HCT116 (cell line): ENCODE results near the gene INF2. TPM values are rescaled to one million over a fixed set of nuclear protein-coding genes. Genes with fewer than 3 reads are reported as not detected.
"Not testable (repeated sequence)": the region's sequence is repeated elsewhere in the genome, so short reads cannot be mapped to it uniquely, and the experiment has no call there.

ENCODE experiments used
- ATAC-seq: fragments of 200-7000 bp; cut with Tn5 transposase; 2 replicates; pipeline ENCODE4 v1.9.1; 2020; ENCODE audit warnings: mild to moderate bottlenecking, moderate library complexity
- BruUV-seq: library from RNA; stranded (reverse); fragments of 400-500 nt; replicated peaks from 2 replicates; lab custom pipeline; 2021; lab: Mats Ljungman, UMichigan
- CTCF ChIA-PET: fragments of 300-600 bp; sonication (Branson Sonifier 250); formaldehyde crosslinking; loops from one replicate; lab custom pipeline; 2021; ENCODE audit warnings: antibody characterized with exemption; lab: Charles Lee
- POLR2A ChIA-PET: fragments of 300-600, 350-600 bp; sonication (Branson Sonifier 250); formaldehyde crosslinking; loops from one replicate; lab custom pipeline; 2021; ENCODE audit warnings: antibody characterized with exemption; lab: Charles Lee
- RAD21 ChIA-PET, 2 experiments: fragments of 300-600 bp; sonication (Branson Sonifier 250); formaldehyde crosslinking; loops; one replicate each; lab custom pipeline; 2023; ENCODE audit warnings: low total read pairs in 2 of 2; ENCODE audit not compliant: uncharacterized antibody in 2 of 2, unreplicated experiment in 2 of 2, low non-redundant PET in 1 of 2; lab: Charles Lee
- DNase-seq: peaks from one replicate; pipeline ENCODE4 v3.0.0-alpha.2; 2010; ENCODE audit warnings: low read depth, low spot score
- H2AFZ ChIP-seq: fragments of 200-600 bp; shearing (Covaris generic), sonication (generic); 2 replicates; pipeline ENCODE4 v1.6.1; 2017; ENCODE audit warnings: low read depth, mixed run types, mixed read lengths, antibody characterized with exemption, low read length; ENCODE audit not compliant: poor library complexity, severe bottlenecking
- H3K27ac ChIP-seq: 2 replicates; pipeline ENCODE4 v1.5.1; 2012; ENCODE audit warnings: low read depth, low read length
- H3K27me3 ChIP-seq: fragments of 200-600 bp; sonication (generic); 2 replicates; pipeline ENCODE4 v1.6.1; 2016; ENCODE audit warnings: mixed run types, low read length, mixed read lengths; ENCODE audit not compliant: insufficient read depth
- H3K36me3 ChIP-seq, 2 experiments: fragments of 200-500 bp in 1 of 2; fragments of 200-600 bp in 1 of 2; sonication (Bioruptor generic) in 1 of 2; sonication (generic) in 1 of 2; 2 replicates each; pipeline versions ENCODE4 v1.5.1 to v1.6.1; 2014 to 2016; ENCODE audit warnings: low read length in 2 of 2, inconsistent platforms in 1 of 2, mixed read lengths in 1 of 2, mixed run types in 1 of 2; ENCODE audit not compliant: insufficient read depth in 2 of 2, control insufficient read depth in 1 of 2
- H3K4me1 ChIP-seq, 2 experiments: fragments of 200-600 bp in 1 of 2; sonication (generic) in 1 of 2; 2 replicates each; pipeline versions ENCODE4 v1.5.1 to v1.6.1; 2012 to 2017; ENCODE audit warnings: low read length in 2 of 2, inconsistent platforms in 1 of 2, mild to moderate bottlenecking in 1 of 2, mixed read lengths in 1 of 2, mixed run types in 1 of 2, moderate library complexity in 1 of 2; ENCODE audit not compliant: insufficient read depth in 2 of 2, control insufficient read depth in 1 of 2
- H3K4me2 ChIP-seq: fragments of 200-600 bp; sonication (generic); 2 replicates; pipeline ENCODE4 v1.6.1; 2017; ENCODE audit warnings: mixed run types, low read length, mixed read lengths
- H3K4me3 ChIP-seq, 2 experiments: fragments of 200-600 bp in 1 of 2; sonication (generic) in 1 of 2; replicated peaks in 1 of 2; 2 replicates each; pipeline ENCODE4 v1.5.1; 2011 to 2016; ENCODE audit warnings: low read length in 2 of 2, control low read depth in 1 of 2, low read depth in 1 of 2, mild to moderate bottlenecking in 1 of 2, mixed read lengths in 1 of 2, mixed run types in 1 of 2
- H3K79me2 ChIP-seq: fragments of 200-600 bp; sonication (generic); 2 replicates; pipeline ENCODE4 v1.6.1; 2017; ENCODE audit warnings: mild to moderate bottlenecking, mixed run types, low read length, moderate library complexity, mixed read lengths; ENCODE audit not compliant: insufficient read depth
- H3K9ac ChIP-seq: fragments of 200-600 bp; sonication (generic); 2 replicates; pipeline ENCODE4 v1.6.1; 2016; ENCODE audit warnings: low read length, mixed read lengths
- H3K9me2 ChIP-seq: fragments of 200-600 bp; sonication (generic), shearing (Covaris generic); 2 replicates; pipeline ENCODE4 v1.6.1; 2017; ENCODE audit warnings: mixed run types, mild to moderate bottlenecking, moderate library complexity; ENCODE audit not compliant: insufficient read depth
- H3K9me3 ChIP-seq, 2 experiments: fragments of 200-500 bp in 1 of 2; fragments of 200-600 bp in 1 of 2; sonication (Bioruptor generic) in 1 of 2; sonication (generic) in 1 of 2; 2 replicates each; pipeline ENCODE4 v1.6.1; 2014 to 2017; ENCODE audit warnings: low read length in 2 of 2, mixed read lengths in 2 of 2, inconsistent platforms in 1 of 2, low read depth in 1 of 2, mild to moderate bottlenecking in 1 of 2, mixed run types in 1 of 2, moderate library complexity in 1 of 2; ENCODE audit not compliant: control insufficient read depth in 1 of 2, insufficient read depth in 1 of 2
- H4K20me1 ChIP-seq: fragments of 200-600 bp; sonication (generic), shearing (Covaris generic); 2 replicates; pipeline ENCODE4 v1.6.1; 2017; ENCODE audit warnings: mixed run types, mild to moderate bottlenecking, moderate library complexity; ENCODE audit not compliant: insufficient read depth
- EGR1 ChIP-seq: IDR thresholded peaks from 2 replicates; pipeline ENCODE4 v1.6.1; 2012; ENCODE audit warnings: low read depth
- ELF1 ChIP-seq: IDR thresholded peaks from 2 replicates; pipeline ENCODE4 v1.6.1; 2012; ENCODE audit warnings: low read depth, borderline replicate concordance
- EZH2 ChIP-seq: fragments of 200-600 bp; sonication (generic); IDR thresholded peaks from 2 replicates; pipeline ENCODE4 v1.6.1; 2017; ENCODE audit warnings: antibody characterized with exemption, mixed run types
- FOSL1 ChIP-seq: IDR thresholded peaks from 2 replicates; pipeline ENCODE4 v1.6.1; 2012; ENCODE audit warnings: low read depth
- REST ChIP-seq: IDR thresholded peaks from 2 replicates; pipeline ENCODE4 v1.6.1; 2012; ENCODE audit warnings: low read depth
- SIN3A ChIP-seq: IDR thresholded peaks from 2 replicates; pipeline ENCODE4 v1.6.1; 2012; ENCODE audit warnings: low read depth
- TCF7L2 ChIP-seq: IDR thresholded peaks from 2 replicates; pipeline ENCODE4 v1.7.0; 2011; ENCODE audit warnings: borderline replicate concordance, inconsistent platforms; ENCODE audit not compliant: insufficient read depth, insufficient read length; ENCODE audit errors: extremely low read depth
- ZFX ChIP-seq: fragments of 450-650 bp; IDR thresholded peaks from 2 replicates; pipeline ENCODE4 v1.6.1; 2017
- intact Hi-C: fragments of 100-400 bp; cut with micrococcal nuclease; formaldehyde crosslinking; loops from 2 replicates; pipeline ENCODE4 v1.10.0; 2022
- total RNA-seq: library from RNA; stranded (reverse); gene quantifications from one replicate; pipeline ENCODE4 v1.2.1, GENCODE V29; 2021; ENCODE audit not compliant: unreplicated experiment

INF2 gene
- total RNA-seq, 1 experiment from 2014 or later: 95.8 TPM

DNA sequence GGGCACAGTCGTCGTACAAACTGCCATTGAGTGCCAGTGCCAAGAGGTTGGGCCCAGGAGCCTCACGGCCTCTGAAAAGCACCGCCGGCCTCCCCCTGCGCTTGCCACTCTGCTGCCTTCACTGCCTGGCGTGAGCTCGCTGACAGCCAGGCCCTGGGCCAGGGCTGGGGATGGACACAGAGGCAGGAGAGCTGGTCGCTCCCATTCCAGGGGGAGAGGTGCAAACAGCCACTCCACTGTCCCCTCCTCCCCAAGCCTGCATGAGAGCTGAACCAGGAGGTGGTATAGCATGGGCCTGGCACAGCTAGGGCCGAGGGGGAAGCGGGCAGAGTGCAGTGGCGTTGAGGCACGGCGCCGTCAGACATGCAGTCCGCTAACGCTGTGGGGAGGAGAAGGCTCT, 39.2 kb downstream of the INF2 start (continued):
- TF ChIP-seq REST (no peak), ZFX (no peak), EZH2 (no peak), EGR1 (no peak), SIN3A (no peak), TCF7L2 (no peak), FOSL1 (no peak), ELF1 (no peak)
- TF ChIP-seq, all 23 proteins: peak for 0

DNA sequence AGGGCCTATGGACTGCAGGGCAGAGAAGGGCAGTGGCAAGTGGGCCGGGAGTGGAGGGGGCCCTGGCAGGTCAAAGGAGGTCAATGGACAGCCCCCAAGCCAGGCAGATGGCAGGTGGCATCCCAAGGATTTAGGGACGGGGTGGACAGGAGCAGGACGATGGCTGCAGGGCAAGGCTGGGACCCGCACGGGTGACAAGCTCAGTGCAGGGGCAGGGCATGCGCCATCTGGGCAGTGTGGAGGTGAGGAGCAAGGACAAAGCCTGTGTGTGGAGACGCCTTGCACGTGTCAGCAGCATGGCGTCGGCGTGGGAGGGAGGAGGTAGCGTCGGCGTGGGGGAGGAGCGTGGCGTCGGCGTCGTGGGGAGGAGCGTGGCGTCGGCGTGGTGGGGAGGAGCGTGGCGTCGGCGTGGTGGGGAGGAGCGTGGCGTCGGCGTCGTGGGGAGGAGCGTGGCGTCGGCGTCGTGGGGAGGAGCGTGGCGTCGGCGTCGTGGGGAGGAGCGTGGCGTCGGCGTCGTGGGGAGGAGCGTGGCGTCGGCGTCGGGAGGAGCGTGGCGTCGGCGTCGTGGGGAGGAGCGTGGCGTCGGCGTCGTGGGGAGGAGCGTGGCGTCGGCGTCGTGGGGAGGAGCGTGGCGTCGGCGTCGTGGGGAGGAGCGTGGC, 39.9 kb downstream of the INF2 start:
- POLR2A ChIA-PET, intact Hi-C loops, H2AFZ ChIP-seq, H3K9me3 ChIP-seq, H3K9ac ChIP-seq, H3K4me3 ChIP-seq, H4K20me1 ChIP-seq, RAD21 ChIA-PET, DNase-seq, H3K4me2 ChIP-seq, H3K36me3 ChIP-seq, H3K9me2 ChIP-seq, BruUV-seq, H3K27ac ChIP-seq, H3K79me2 ChIP-seq, CTCF ChIA-PET, ATAC-seq, H3K27me3 ChIP-seq: not testable (repeated sequence)
- peaks cover 26 to 30% of the 10 kb centered on the region in 2 experiments for H3K4me1 ChIP-seq
